WERI-Rb-1 (cell line): ENCODE measurements around the gene SCN4A.
A peak's percentile ranks its signal among the peaks of the same experiment; 100 is the strongest.

ENCODE experiments used
- DNase-seq: peaks from one replicate; pipeline ENCODE4 v3.0.0-alpha.2; 2020
- H3K27ac ChIP-seq: fragments of 250-450 bp; sonication (Bioruptor Pico); 2 replicates; pipeline ENCODE4 v1.5.1; 2020; ENCODE audit warnings: mild to moderate bottlenecking, moderate library complexity
- H3K27me3 ChIP-seq: fragments of 250-450 bp; sonication (Bioruptor Pico); 2 replicates; pipeline ENCODE4 v1.5.1; 2021; ENCODE audit warnings: mild to moderate bottlenecking, low read depth, moderate library complexity; ENCODE audit not compliant: insufficient read depth, severe bottlenecking
- H3K36me3 ChIP-seq: fragments of 250-450 bp; sonication (Bioruptor Pico); 2 replicates; pipeline ENCODE4 v1.5.1; 2020; ENCODE audit warnings: mild to moderate bottlenecking, moderate library complexity
- H3K4me3 ChIP-seq: 2 replicates; pipeline ENCODE4 v1.5.1; 2011; ENCODE audit warnings: low read depth, mild to moderate bottlenecking, control low read depth, low read length
- H3K9me3 ChIP-seq: fragments of 250-450 bp; sonication (Bioruptor Pico); 2 replicates; pipeline ENCODE4 v1.5.1; 2021; ENCODE audit warnings: mild to moderate bottlenecking, moderate library complexity; ENCODE audit not compliant: severe bottlenecking
- CTCF ChIP-seq: IDR thresholded peaks from 2 replicates; pipeline ENCODE4 v1.5.1; 2011; ENCODE audit warnings: low read depth, mild to moderate bottlenecking, control low read depth, inconsistent platforms, low read length

Gene SCN4A

DNA sequence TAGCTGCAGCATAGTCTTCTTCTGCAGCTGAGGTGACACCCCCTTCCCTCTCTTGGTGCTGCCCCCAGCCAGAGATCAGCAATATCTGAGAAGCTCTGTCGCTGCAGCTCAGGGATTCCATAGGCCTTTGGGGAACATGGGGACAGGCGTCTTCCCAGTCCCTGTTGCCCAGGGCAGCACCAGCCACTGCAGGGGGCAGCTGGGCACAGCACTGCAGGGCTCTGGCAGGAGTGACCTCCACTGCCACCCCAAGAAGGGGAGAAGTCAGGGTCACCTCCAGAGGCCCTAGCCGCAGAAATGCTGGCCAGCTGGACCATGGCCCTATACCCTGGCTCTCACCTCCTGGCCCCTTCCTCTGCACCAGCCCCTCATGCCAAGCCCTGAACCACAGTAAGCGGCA lies 16.9 kb downstream of the SCN4A start:
- Histone ChIP-seq H3K36me3 (no peaks in the 10 kb centered on the region), H3K27ac (no peak overlapping the region), H3K9me3 (no peaks in the 10 kb centered on the region), H3K4me3 (no peak overlapping the region), H3K27me3 (no peaks in the 10 kb centered on the region)
- no peak for TF ChIP-seq CTCF
- DNase-seq, result no peak

GRCh38 chr17:63955232-63955631 lies 17.5 kb downstream of the SCN4A start:
- Histone ChIP-seq H3K9me3 (no peaks in the 10 kb centered on the region), H3K36me3 (no peaks in the 10 kb centered on the region), H3K27me3 (no peaks in the 10 kb centered on the region), H3K27ac (no peak overlapping the region), H3K4me3 (no peak overlapping the region)
- no peak for TF ChIP-seq CTCF
- no peak for DNase-seq

GRCh38 chr17:63954402-63955063 lies 18.2 kb downstream of the SCN4A start:
- no peak overlapping the region for H3K27ac ChIP-seq
- no peaks in the 10 kb centered on the region for H3K9me3 ChIP-seq
- TF ChIP-seq CTCF, result no peak
- DNase-seq, result no peak
- no peak overlapping the region for H3K4me3 ChIP-seq
- H3K36me3 ChIP-seq, result no peaks in the 10 kb centered on the region
- no peaks in the 10 kb centered on the region for H3K27me3 ChIP-seq

DNA sequence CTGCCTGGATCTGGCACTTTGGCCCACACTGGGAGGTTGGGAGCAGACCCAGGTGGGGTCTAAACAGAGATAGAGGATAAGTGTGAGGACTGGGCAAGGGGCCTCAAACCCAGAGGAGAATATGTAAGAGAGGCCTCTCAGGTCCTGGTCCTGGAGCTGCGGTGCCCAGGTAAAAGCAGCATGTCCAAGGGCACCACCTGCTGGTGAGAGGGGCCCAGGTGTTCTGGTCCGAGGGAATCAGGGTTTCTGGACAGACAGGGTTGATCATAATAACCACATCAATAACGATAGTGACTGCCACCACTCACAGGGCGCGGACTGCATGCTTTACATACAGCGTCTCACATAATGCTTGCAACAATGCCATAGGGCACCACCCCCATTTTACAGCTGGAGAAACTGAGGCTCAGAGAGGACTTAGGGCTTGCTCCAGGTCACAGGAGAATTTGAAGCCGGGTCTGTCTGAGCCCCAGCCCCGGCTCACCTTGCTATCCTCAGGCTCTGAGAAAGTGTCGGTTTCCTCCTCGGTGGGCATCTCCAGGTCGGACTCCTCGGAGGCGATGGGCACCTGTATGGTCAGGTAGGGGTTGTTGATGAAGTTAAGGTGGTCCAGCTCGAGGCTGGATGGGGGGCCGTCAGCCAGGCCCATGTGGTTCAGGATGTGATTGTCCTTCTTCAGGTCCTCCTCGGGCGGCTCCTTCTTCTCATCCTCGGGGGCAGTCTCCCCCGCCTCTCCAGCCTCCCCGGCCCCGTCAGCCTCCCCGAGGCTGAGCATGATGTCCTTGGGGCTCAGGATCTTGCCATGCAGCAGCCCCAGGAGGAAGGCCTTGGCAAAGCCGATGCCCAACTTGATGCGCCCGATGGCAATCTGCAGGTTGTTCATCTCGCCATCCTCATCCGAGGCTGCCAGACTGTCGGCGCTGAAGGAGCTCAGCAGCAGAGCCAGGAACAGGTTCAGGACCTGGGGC lies 21.5 kb downstream of the SCN4A start:
- TF ChIP-seq CTCF, result peak; percentile 85
- Histone ChIP-seq H3K27me3 (no peaks in the 10 kb centered on the region), H3K36me3 (no peaks in the 10 kb centered on the region), H3K27ac (no peak overlapping the region), H3K9me3 (no peaks in the 10 kb centered on the region), H3K4me3 (no peak overlapping the region)
- DNase-seq, result peak; percentile 72

DNA sequence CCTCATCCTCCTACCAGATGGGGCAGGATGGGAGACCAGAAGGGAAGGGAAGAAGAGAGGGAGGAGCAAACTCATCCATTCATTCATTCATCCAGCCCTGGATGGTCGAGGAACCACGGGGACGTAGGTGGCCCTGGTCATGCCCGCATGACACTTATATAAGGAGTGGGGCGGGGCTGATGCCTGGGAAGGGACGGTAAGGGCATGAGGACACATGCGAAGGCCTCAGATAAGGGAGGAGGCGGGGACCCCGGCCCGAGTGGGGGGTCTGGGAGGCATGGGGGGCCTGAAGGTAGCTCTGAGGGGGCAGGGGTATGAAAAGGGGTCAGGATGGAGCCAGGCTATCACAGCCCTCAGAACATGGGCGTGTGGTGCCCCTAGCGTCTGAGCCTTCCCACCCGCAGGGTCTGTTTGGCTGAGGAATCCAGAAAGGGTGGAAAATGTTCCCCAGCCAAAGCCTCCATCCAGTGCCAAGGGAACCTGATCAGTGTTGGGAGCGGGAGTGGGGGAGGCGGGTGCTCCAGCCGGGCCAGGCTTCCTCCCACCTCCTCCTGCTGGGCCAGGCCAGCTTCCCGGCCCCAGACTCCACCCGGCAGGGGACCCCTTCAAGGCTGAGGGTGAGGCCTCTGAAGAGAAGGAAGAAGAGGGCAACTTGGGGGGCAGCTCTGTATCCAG lies 23.0 kb downstream of the SCN4A start:
- H3K4me3 ChIP-seq, result no peak overlapping the region
- TF ChIP-seq CTCF, result no peak
- H3K9me3 ChIP-seq, result no peaks in the 10 kb centered on the region
- no peaks in the 10 kb centered on the region for H3K36me3 ChIP-seq
- no peak overlapping the region for H3K27ac ChIP-seq
- no peaks in the 10 kb centered on the region for H3K27me3 ChIP-seq
- DNase-seq, result no peak
